GM19025 (cell line): ENCODE results near the gene AGPAT2.
"Not testable (repeated sequence)": the region's sequence is repeated elsewhere in the genome, so short reads cannot be mapped to it uniquely, and the experiment has no call there.

ENCODE experiments used
- ATAC-seq: cut with Tn5 transposase; IDR thresholded peaks from one replicate; pipeline ENCODE4 v1.9.1; 2021; ENCODE audit warnings: mild to moderate bottlenecking, low read depth, moderate library complexity; ENCODE audit not compliant: unreplicated experiment

Gene AGPAT2

GRCh38 chr9:136720898-136721338 is 33.7 kb upstream of the AGPAT2 start:
- ATAC-seq, result no peak

GRCh38 chr9:136720251-136720897 is 33.1 kb upstream of the AGPAT2 start:
- ATAC-seq, result no peak

DNA sequence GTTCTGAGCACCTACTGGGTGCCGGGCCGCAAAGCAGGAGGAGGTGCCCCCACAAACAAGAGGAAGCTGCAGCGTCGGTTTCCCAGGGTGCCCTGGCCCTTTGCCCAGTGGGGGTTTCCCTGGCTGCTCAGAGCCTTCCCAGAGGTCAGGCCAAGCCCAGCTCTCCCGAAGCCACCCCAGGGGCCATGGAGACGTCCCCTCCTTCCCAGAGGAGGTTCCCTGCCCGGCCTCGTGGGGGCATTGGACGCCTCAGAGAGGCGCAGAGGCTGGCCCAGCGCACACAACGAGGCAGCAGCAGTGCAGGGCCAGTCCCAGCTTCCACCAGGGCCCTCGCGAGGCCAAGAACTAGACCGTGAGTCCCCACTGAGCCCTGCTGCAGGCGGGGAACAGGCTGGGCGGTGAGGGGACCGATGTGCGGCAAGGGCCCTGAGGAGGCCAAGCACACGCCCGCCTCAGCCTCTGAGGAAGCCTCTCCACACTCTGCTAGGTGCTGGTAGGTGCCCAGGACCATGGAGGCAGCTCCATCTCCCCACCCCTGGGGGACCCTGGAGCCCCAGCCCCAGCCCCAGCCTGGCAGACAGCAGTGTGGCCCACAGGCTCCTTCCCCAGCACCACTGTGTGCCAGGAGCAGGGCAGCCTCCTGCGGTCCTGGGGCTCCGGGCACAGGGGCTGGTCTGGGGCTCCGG is 32.1 kb upstream of the AGPAT2 start:
- no peak for ATAC-seq

- ATAC-seq, result no peak
Observed at GRCh38 chr9:136718345-136719194, 31.3 kb upstream of the AGPAT2 start.

GRCh38 chr9:136717399-136717798 is 30.1 kb upstream of the AGPAT2 start:
- ATAC-seq, result no peak

GRCh38 chr9:136714893-136715274 is 27.6 kb upstream of the AGPAT2 start:
- ATAC-seq, result no peak

DNA sequence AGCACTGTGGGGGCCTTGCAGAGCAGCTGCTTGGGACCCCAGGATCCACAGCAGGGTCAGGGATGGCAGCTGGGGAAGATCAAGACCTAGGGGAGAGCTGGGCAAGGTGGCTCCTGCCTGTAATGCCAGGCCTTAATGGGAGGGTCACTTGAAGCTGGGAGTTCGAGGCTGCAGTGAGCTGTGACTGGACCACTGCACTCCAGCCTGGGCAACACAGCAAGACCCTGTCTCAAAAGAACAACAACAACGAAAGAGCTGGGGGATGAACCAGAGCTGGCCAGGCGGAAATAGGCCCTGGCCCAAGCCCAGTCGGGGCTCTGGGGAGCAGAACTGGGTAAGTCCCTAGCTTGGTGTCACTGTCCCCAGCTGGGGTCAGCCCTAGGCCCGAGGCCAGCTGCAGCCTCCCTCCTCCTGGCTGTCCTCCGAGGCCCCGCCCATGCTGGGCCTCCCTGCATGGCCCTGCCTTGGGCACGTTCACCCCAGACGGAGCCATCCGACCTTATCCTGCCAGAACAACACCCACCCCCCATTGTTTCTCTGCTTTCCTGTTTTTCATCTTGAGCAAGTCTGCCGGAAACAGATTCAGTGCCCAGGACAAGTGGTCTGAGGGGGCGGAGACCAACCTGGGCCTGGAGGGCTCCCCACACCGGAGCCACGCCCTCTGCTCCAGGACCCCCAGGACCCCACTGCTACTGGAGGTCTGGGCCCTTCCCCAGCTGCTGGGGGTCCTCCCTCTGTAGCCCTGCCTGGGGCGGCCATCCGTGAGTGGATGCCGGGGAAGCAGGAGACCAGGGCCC is 27.0 kb upstream of the AGPAT2 start:
- ATAC-seq, result no peak

- ATAC-seq, result no peak
Observed at GRCh38 chr9:136713550-136713949, 26.3 kb upstream of the AGPAT2 start.

GRCh38 chr9:136712690-136713544 is 25.7 kb upstream of the AGPAT2 start:
- ATAC-seq, result no peak

DNA sequence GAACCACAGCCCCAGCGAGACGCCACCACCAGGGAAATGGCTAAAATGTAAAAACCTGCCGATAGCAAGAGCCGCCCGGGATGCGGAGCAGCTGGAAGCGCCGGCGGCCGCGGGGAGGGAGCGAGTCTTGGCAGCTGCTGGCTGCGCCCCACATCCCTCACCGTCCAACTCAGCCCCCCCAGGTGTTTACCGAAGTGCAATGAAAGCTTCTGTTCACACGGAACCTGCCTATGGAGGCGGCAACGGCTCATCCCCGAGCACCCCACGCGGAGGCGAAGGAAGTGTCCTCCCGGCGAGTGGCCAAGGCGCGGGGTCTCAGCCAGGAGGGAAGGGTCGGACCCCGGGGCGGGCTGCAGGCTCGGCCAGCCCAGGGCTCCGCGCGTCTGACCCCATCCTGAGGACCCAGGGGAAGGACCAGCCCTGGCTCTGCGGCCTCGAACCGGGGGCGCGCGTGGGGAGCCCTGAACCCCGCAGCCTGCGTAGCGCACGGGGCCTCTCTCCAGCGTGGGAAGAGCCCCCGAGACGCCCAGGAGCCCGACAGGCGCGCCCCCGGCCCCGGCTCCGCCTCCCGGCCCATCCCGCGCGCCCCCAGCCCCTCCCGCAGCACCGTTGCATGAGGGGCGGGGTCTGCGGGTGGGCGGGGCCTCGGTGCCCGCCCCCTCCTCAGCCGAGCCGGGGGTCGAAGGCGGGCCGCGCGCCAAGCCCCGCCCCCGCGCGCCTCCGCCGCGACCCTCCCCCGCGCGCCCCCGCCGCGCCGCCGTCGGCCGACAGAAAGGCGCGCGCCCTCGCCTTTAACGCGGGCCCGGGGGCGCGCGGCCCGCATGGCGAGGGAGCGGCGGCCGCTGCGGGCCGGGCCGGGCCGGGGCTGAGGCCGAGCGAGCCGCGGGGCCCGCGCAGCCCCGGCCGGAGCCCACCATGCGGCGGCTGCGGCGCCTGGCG is 24.8 kb upstream of the AGPAT2 start, which contains the start of gene DIPK1B:
TSS of gene DIPK1B (plus strand) at position 822 of the 939 bp plus-strand sequence. CDS start at position 916, 94 bp downstream.
- no peak for ATAC-seq

DNA sequence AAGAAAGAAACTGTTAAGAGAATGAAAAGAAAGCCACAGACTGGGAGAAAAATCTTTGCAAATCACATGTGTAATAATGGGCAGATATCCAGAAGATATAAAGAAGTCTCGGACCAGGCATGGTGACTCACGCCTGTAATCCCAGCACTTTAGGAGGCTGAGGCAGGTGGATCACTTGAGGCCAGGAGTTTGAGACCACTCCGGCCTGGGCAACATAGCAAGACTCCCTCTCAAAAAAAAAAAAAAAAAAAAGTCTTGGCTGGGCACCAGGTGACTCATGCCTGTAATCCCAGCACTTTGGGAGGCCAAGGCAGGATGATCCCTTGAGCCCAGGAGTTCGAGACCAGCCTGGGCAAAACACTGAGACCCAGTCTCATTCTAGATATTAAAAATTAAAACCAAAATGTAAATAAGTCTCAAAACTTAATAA is 24.0 kb upstream of the AGPAT2 start:
- not testable (repeated sequence) for ATAC-seq

DNA sequence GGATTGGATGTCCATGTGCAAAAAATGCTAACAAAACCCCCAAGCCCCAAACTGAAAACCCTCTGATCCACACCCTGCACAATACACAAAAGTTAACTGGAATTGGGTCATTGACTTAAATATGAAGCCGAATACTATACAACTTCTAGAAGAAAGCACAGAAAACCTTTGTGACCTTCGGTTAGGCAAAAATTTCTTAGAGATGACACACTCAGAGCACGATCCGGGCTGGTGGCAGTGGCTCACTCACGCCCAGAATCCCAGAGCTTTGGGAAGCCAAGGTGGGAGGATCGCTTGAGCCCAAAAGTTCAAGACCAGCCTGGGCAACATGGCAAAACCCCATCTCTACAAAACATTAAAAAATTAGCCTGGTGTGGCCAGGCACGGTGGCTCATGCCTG is 23.3 kb upstream of the AGPAT2 start:
- ATAC-seq, result no peak

DNA sequence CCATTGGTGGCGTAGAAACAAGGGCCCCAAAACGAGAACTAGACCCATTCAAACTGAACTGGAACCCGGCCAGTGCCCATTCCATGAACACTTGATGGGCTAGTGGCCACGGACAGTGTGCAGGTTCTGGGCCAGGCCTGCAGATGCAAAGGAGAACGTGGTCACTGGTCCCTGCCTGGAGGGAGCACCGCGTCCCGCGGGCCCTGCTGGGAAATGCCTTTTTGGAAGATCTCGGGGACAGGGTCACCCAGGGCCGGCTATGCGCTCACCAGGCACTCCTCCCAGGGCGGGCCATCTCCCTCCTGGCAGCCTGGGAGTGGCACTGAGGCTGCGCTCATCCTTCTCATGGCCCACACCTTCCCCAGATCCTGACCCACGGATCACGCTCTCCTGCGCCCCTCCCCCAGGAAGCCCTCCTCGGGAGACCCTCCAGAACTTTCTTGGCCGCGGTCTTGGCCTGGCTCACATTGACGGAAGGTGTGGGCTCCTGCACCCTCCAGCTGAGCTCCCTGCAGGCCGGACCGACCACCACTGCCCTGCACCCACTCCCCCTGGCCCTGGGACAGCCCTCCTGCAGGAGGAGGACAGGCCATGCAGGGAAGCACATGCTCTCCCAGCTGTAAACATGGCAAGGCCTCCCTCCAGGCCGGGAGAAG is 22.3 kb upstream of the AGPAT2 start:
- ATAC-seq, result no peak

GRCh38 chr9:136707849-136708517 is 20.7 kb upstream of the AGPAT2 start:
- ATAC-seq, result no peak

DNA sequence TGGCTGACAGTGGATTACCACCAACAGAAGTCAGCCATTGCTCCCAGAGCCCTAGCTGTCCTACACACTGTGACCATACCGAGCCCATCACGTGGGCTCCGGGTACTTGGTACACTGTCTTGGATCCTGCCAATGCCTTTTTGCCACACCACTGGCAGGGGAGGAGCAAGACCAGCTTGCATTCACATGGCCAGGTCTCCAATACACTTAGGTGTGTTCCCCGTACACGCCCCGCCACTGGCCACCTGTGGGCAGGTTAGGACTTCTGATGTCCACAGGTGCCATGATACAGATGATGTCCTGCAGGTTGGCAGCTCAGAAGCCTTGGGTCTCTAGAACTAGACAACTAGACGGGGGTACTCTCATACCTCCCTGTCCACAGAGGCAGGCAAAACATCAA is 19.8 kb upstream of the AGPAT2 start:
- no peak for ATAC-seq

GRCh38 chr9:136705564-136705963 is 18.3 kb upstream of the AGPAT2 start:
- no peak for ATAC-seq

GRCh38 chr9:136704741-136705140 is 17.5 kb upstream of the AGPAT2 start:
- ATAC-seq, result not testable (repeated sequence)
